ENCODE measurements around the gene RMI1. TPM values are rescaled to one million over a fixed set of nuclear protein-coding genes. Genes with fewer than 3 reads are reported as not detected.

Gene RMI1
- total and polyA plus RNA-seq, 2 of the 8 experiments (the other 6 are each of a cell fraction or from before 2014, with no cell fraction given), result 3.0 to 34.1 TPM

GRCh38 chr9:83980395-83981125 is at the start of gene RMI1 (continued):
- peak; percentile 18; the same call in 1 of the 2 replicates for TF ChIP-seq ATF2 (IDR thresholded peaks at IDR 0.05; ENCODE audit: low read length)
- peak; percentile 75 to 94 for TF ChIP-seq POLR2A (IDR thresholded peaks at IDR 0.05; ENCODE audit: control extremely low read depth in 1 of 2, low read depth in 2 of 2, low read length in 2 of 2)
- 0 out of 2 replicates have a peak, but pooled peaks have one; percentile 59 for TF ChIP-seq RBBP5 (IDR thresholded peaks at IDR 0.05; ENCODE audit: borderline replicate concordance, low read depth, low read length)
- TF ChIP-seq JUN (IDR thresholded peaks at IDR 0.05; ENCODE audit: low read depth, low read length), result no peak
- TF ChIP-seq TAF7 (optimal IDR thresholded peaks at IDR 0.05; ENCODE audit: borderline replicate concordance, low read depth, low read length), result peak; percentile 94
- 0 out of 2 replicates have a peak, but pooled peaks have one; percentile 26 for TF ChIP-seq EGR1 (IDR thresholded peaks at IDR 0.05; ENCODE audit: borderline replicate concordance, low read depth, low read length)
- TF ChIP-seq CTBP2 (IDR thresholded peaks at IDR 0.05; ENCODE audit: borderline replicate concordance, insufficient read depth, insufficient read length, low read length), result no peak
- no peak for TF ChIP-seq TCF12 (IDR thresholded peaks at IDR 0.05; ENCODE audit: low read depth, low read length)
- TF ChIP-seq PHF8 (conservative IDR thresholded peaks at IDR 0.05; ENCODE audit: low read depth, low read length), result peak; percentile 89
- peak in 1 of 2 experiments; percentile 43; a peak in 1 of 4 replicates for TF ChIP-seq SIN3A (conservative IDR thresholded peaks at IDR 0.05 in 1 of 2, IDR thresholded peaks at IDR 0.05 in 1 of 2; ENCODE audit: low read depth in 1 of 2, low read length in 2 of 2)
- TF ChIP-seq HDAC2 (IDR thresholded peaks at IDR 0.05; ENCODE audit: borderline replicate concordance in 1 of 2, low read depth in 2 of 2, low read length in 2 of 2), result 0 out of 4 replicates have a peak, but pooled peaks of 1 of the 2 experiments have one; percentile 63
- TF ChIP-seq SIX5 (IDR thresholded peaks at IDR 0.05; ENCODE audit: low read depth, low read length), result no peak
- TF ChIP-seq NANOG (IDR thresholded peaks at IDR 0.05; ENCODE audit: insufficient read depth, low read depth, low read length, poor library complexity, severe bottlenecking), result no peak
- TF ChIP-seq BRCA1 (IDR thresholded peaks at IDR 0.05; ENCODE audit: low read depth, low read length), result peak; percentile 81
- no peak for TF ChIP-seq USF2 (IDR thresholded peaks at IDR 0.05; ENCODE audit: low read length)
- TF ChIP-seq EZH2 (IDR thresholded peaks at IDR 0.05; ENCODE audit: low read depth, low read length, severe bottlenecking), result no peak
- no peak for TF ChIP-seq CREB1 (IDR thresholded peaks at IDR 0.05)
- TF ChIP-seq EP300 (IDR thresholded peaks at IDR 0.05; ENCODE audit: borderline replicate concordance in 1 of 2, low read depth in 2 of 2, low read length in 2 of 2), result peak in 1 of 2 experiments; percentile 58; a peak in 1 of 3 replicates
- peak; percentile 74 for TF ChIP-seq MAX (IDR thresholded peaks at IDR 0.05)
